Esophagus muscularis mucosa (tissue), 4 donors: Measurements from ENCODE around the gene VWA7. TPM values are rescaled to one million over a fixed set of nuclear protein-coding genes. Genes with fewer than 3 reads are reported as not detected.

Source experiments
- DNase-seq: peaks from one replicate; pipeline ENCODE4 v3.0.0-alpha.2; 2017; ENCODE audit errors: extremely low spot score
- H3K27ac ChIP-seq, 4 donors: fragments of 200-600 bp; sonication (generic); replicated peaks in 1 of 4; 1 replicate in 3 of 4; 2 replicates in 1 of 4; pipeline ENCODE4 v1.5.1; 2016 to 2019; ENCODE audit warnings: mild to moderate bottlenecking in 1 of 4
- H3K27me3 ChIP-seq, 4 donors: fragments of 200-600 bp; sonication (generic); one replicate each; pipeline versions ENCODE4 v1.5.1 to v1.6.0; 2016 to 2019
- H3K36me3 ChIP-seq, 4 donors: fragments of 200-600 bp; sonication (generic); one replicate each; pipeline ENCODE4 v1.5.1; 2016 to 2019
- H3K4me1 ChIP-seq, 4 donors: fragments of 200-600 bp; sonication (generic); one replicate each; pipeline ENCODE4 v1.5.1; 2016 to 2019
- H3K4me3 ChIP-seq, 4 donors: fragments of 200-600 bp; sonication (generic); 1 replicate in 2 of 4; 2 replicates in 2 of 4; pipeline ENCODE4 v1.5.1; 2016 to 2019; ENCODE audit warnings: mild to moderate bottlenecking in 4 of 4, moderate library complexity in 1 of 4
- H3K9me3 ChIP-seq, 4 donors: fragments of 200-600 bp; sonication (generic); 1 replicate in 3 of 4; 2 replicates in 1 of 4; pipeline ENCODE4 v1.5.1; 2016 to 2019
- EP300 ChIP-seq: sonication (generic); formaldehyde crosslinking; IDR thresholded peaks from one replicate; pipeline ENCODE4 v1.6.1; 2017; ENCODE audit warnings: antibody characterized with exemption
- POLR2A ChIP-seq: fragments of 450-650 bp; IDR thresholded peaks from one replicate; pipeline ENCODE4 v1.6.1; 2017; ENCODE audit warnings: antibody characterized with exemption, moderate library complexity, mild to moderate bottlenecking, low read depth
- POLR2AphosphoS5 ChIP-seq, 2 donors: sonication (generic); formaldehyde crosslinking; IDR thresholded peaks; one replicate each; pipeline ENCODE4 v1.6.1; 2017; ENCODE audit warnings: antibody characterized with exemption in 2 of 2
- WGBS: methylation state at CpG from one replicate; pipeline ENCODE4 v1.1.5; 2018; 5-methylcytosine and 5-hydroxymethylcytosine counted together
- intact Hi-C: fragments of 100-400 bp; cut with DNase I; formaldehyde crosslinking; loops from one replicate; pipeline ENCODE4 v1.15.1; 2023
- total RNA-seq, 4 donors: library from RNA; depleted of rRNA; stranded (reverse); fragments of >200 nt; gene quantifications; one replicate each; pipeline versions ENCODE4 v1.1.0 to v1.2.1, GENCODE V29; 2016
- TF ChIP-seq, protein P1 (sequence below), 3 experiments: fragments of 200-600 bp in 2 of 3; fragments of 450-650 bp in 1 of 3; sonication (generic) in 2 of 3; IDR thresholded peaks; one replicate each; pipeline ENCODE4 v1.5.1; 2017 to 2019; ENCODE audit warnings: antibody characterized with exemption in 3 of 3, mild to moderate bottlenecking in 2 of 3, moderate library complexity in 1 of 3

The VWA7 gene
- total RNA-seq, 4 donors from 2014 or later, result 0.40 to 0.50 (median 0.45) TPM; not detected in 1

GRCh38 chr6:31737315-31737990 is 39.7 kb downstream of the VWA7 start:
- TF ChIP-seq POLR2AphosphoS5 (IDR thresholded peaks at IDR 0.05), result no peak
- TF ChIP-seq EP300, result no peak
- no peak for TF ChIP-seq POLR2A
- TF ChIP-seq, protein P1, sequence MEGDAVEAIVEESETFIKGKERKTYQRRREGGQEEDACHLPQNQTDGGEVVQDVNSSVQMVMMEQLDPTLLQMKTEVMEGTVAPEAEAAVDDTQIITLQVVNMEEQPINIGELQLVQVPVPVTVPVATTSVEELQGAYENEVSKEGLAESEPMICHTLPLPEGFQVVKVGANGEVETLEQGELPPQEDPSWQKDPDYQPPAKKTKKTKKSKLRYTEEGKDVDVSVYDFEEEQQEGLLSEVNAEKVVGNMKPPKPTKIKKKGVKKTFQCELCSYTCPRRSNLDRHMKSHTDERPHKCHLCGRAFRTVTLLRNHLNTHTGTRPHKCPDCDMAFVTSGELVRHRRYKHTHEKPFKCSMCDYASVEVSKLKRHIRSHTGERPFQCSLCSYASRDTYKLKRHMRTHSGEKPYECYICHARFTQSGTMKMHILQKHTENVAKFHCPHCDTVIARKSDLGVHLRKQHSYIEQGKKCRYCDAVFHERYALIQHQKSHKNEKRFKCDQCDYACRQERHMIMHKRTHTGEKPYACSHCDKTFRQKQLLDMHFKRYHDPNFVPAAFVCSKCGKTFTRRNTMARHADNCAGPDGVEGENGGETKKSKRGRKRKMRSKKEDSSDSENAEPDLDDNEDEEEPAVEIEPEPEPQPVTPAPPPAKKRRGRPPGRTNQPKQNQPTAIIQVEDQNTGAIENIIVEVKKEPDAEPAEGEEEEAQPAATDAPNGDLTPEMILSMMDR (IDR thresholded peaks at IDR 0.05), result no peak
- H3K4me3 ChIP-seq, result peak overlapping the region in 3 of 4 donors; percentile 1 to 81 (median 72)

DNA sequence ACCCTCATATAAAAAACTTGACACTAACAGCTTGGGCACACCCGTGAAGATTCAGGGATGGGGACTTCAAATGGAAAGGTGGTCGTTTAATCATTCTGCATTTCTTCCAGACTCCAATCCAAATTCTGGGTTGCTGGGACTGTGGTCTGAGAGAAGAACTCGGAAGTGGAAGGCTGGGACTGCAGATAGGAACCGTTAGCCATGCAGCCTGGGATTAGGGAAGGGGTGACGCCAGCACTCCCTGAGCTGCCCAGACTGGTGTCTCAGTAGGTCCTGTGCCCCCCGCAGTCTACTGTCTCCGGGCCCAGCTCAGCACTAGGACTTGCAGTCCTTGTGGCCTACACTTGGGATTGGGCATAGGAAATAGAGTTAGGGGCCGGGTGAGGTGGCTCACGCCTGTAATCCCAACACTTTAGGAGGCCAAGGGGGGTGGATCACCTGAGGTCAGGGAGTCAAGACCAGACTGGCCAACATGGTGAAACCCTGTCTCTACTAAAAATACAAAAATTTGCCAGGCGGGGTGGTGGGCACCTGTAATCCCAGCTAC is 40.3 kb downstream of the VWA7 start:
- H3K4me1 ChIP-seq, result peaks cover 51 to 71% (median 62%) of the 10 kb centered on the region in 4 donors
- H3K4me3 ChIP-seq, result peak overlapping the region; percentile 68 to 84 (median 76)
- intact Hi-C loops, result loop anchor here (5.0 kb wide), 1 partner anchor 60 kb away; the partner anchor contains the start of gene VARS1
- WGBS, result 28% methylated on average over 9 of the region's 10 CpGs
- H3K36me3 ChIP-seq, result peaks cover 21 to 27% (median 23%) of the 10 kb centered on the region in 4 donors
- no peak for DNase-seq
- no peaks in the 10 kb centered on the region for H3K27me3 ChIP-seq
- TF ChIP-seq POLR2AphosphoS5 (IDR thresholded peaks at IDR 0.05) (no peak), POLR2A (no peak), EP300 (no peak)
- TF ChIP-seq, protein P1 (IDR thresholded peaks at IDR 0.05), result no peak
- no peaks in the 10 kb centered on the region for H3K9me3 ChIP-seq
- H3K27ac ChIP-seq, result peak overlapping the region; percentile 86 to 93 (median 90)

More at GRCh38 chr6:31737315-31737990, 39.7 kb downstream of the VWA7 start:
- intact Hi-C loops, result loop anchor here (5.0 kb wide), 1 partner anchor 60 kb away; the partner anchor contains the start of gene VARS1
- H3K36me3 ChIP-seq, result peaks cover 15 to 27% (median 17%) of the 10 kb centered on the region in 4 donors
- H3K4me1 ChIP-seq, result peaks cover 48 to 67% (median 61%) of the 10 kb centered on the region in 4 donors
- peak overlapping the region; percentile 86 to 93 (median 90) for H3K27ac ChIP-seq
- H3K27me3 ChIP-seq, result no peaks in the 10 kb centered on the region
- 63% methylated on average over 7 of the region's 7 CpGs for WGBS
- DNase-seq, result no peak
- no peaks in the 10 kb centered on the region for H3K9me3 ChIP-seq

GRCh38 chr6:31736021-31736767 is 40.9 kb downstream of the VWA7 start, which contains the start of gene CLIC1:
CLIC1 (minus strand) TSS chr6:31736530; CDS start chr6:31736300, 230 bp downstream.
- under 1% methylated on average over 21 of the region's 24 CpGs for WGBS
- Histone ChIP-seq H3K27me3 (no peaks in the 10 kb centered on the region), H3K27ac (peak within 1 kb of the TSS; percentile 86 to 93 (median 90)), H3K4me1 (peaks cover 54 to 73% (median 64%) of the 10 kb centered on the region in 4 donors), H3K36me3 (peaks cover 28 to 32% (median 30%) of the 10 kb centered on the region in 4 donors), H3K4me3 (peak within 1 kb of the TSS; percentile 68 to 84 (median 76)), H3K9me3 (no peaks in the 10 kb centered on the region)
- intact Hi-C loops, result loop anchor here (5.0 kb wide), 1 partner anchor 61 kb away; the partner anchor contains the start of gene VARS1
- TF ChIP-seq, protein P1 (IDR thresholded peaks at IDR 0.05), result no peak
- TF ChIP-seq POLR2A, result peak; percentile 95
- peak; percentile 95 to 99 for TF ChIP-seq POLR2AphosphoS5 (IDR thresholded peaks at IDR 0.05)
- DNase-seq, result peak; percentile 97

DNA sequence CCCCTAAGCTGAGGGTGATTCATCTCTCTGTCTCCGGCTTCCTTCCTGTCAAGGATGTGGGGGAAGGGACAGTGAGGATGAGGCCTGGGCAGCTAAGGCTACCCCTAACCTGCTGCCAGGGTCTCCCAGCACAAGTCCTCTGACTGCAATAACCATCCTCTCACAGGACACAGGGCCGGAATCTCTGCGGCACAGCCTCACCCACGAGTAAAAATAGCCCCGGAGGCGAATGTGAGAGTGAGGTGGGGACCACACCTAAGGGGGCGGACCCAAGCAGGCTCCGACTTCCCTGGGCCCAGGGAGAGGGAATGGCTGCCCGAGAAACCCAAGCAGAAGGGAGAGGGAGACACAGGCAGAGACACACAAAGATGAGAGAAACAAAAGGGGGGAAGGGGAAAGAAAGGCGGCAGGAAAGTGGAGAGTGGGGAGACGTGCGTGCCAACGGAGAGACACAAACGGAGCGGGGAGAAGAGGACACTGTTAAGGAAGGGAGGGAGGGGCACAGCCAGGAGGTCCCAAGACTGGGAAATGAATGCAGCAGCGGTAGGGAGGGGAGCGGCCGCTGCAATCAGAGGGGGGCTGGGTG is 42.2 kb downstream of the VWA7 start:
- H3K36me3 ChIP-seq, result peaks cover 30 to 40% (median 37%) of the 10 kb centered on the region in 4 donors
- peak; percentile 70 to 79 for TF ChIP-seq POLR2AphosphoS5 (IDR thresholded peaks at IDR 0.05)
- TF ChIP-seq, protein P1 (IDR thresholded peaks at IDR 0.05), result no peak
- intact Hi-C loops, result loop anchor here (2.0 to 5.0 kb wide), 2 partner anchors 62 to 96 kb away; partner anchors contain the start of gene VARS1
- 0% methylated on average over 17 of the region's 18 CpGs for WGBS
- H3K4me3 ChIP-seq, result peak overlapping the region; percentile 68 to 84 (median 76)
- H3K27ac ChIP-seq, result peak overlapping the region; percentile 86 to 93 (median 90)
- no peaks in the 10 kb centered on the region for H3K9me3 ChIP-seq
- H3K27me3 ChIP-seq, result no peaks in the 10 kb centered on the region
- peaks cover 47 to 74% (median 66%) of the 10 kb centered on the region in 4 donors for H3K4me1 ChIP-seq
- DNase-seq, result no peak
